Activated T-cell treated with anti-CD3 and anti-CD28 coated beads, Interleukin-2, amount 50 U/mL, for 48 hours (primary cell): ENCODE measurements around the gene KCNH2.
"Not testable (repeated sequence)": the region's sequence is repeated elsewhere in the genome, so short reads cannot be mapped to it uniquely, and the experiment has no call there.

Experiments used
- DNase-seq, 2 experiments: peaks; one replicate each; pipeline ENCODE4 v3.0.0-alpha.2; 2020

KCNH2 gene

DNA sequence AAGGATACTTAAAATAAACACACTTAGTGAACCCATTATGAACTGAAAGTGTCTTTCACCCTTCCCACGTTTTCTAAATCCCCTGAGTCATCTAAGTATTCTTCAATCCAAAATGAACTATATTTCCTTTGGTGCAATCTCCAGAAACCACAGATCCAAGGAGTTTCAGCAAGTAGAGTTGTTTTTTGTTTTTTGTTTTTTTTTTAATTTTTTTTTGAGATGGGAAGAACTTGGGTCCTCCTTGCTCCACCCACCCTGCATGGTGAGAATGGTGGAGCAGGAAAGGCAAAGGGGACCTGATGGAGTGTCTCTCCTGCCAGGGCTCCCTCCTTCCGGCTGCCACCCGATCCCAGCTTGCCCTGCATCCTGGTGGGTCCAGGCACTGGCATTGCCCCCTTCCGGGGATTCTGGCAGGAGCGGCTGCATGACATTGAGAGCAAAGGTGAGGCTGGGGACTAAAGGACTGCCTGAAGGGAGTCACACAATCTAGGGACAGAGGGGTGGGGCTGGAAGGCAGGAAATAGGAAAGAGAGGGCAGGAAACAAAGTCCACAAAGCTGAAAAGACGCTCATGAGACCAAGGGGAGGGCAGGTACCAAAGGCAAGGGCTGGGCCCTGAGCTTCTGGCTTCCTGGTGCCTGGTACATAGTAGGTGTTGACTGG lies 34.0 kb upstream of the KCNH2 start:
- DNase-seq = no peak

DNA sequence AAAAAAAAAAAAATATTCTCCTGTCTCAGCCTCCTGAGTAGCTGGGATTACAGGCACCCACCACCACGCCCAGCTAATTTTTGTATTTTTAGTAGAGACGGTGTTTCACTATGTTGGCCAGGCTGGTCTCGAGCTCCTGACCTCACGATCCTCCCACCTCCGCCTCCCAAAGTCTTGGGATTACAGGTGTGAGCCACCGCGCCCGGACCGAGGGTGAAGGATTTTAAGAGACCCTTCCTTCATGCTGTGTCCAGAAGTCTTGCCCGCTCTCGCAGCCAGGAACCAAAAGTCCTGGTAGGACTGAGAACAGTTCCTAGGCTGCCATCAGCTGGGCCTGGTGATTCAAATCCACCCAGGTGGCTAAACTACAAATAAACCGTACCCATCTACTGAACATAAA lies 33.5 kb upstream of the KCNH2 start:
- not testable (repeated sequence) for DNase-seq

DNA sequence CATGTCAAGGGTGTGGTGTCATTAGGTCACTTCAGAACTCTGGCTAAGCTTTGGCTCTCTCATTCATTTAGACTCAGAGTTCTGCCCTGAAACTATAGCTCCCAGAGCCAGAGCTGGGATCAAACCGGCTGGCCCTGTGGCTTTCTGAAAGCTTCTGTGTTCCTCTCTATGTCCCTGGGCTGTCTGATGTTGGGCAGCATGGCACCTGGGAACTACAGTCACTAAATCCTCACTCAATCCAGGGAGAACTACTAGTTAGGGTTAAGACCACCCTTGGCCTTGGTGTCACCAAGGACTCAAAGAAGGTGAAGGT lies 32.9 kb upstream of the KCNH2 start:
- no peak for DNase-seq

DNA sequence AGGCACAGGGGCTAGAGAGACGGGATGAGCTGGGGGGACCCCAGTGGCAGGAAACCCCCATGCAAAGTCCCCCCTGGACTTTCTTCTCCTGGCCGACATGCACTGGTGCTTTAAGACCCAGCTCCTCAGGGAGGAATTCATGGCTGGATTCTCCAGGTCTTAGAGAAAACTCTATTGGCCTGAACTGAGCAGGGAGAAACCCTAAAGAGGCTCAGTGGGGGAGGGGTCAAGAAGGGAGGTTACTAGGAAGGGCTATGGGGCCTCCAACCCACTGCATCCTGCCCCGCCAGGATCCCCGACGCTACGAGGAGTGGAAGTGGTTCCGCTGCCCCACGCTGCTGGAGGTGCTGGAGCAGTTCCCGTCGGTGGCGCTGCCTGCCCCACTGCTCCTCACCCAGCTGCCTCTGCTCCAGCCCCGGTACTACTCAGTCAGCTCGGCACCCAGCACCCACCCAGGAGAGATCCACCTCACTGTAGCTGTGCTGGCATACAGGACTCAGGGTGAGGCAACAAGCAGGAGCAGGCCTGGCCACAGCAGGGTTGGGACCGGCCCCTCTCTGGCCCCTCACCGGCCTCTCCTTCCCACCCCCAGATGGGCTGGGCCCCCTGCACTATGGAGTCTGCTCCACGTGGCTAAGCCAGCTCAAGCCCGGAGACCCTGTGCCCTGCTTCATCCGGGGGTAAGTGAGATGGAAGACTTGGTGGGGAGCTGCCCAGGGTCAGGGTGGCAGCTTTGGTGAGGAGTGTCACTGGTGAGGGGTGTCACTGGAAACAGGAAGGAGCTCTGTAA lies 32.4 kb upstream of the KCNH2 start:
- peak; percentile 51 to 61 for DNase-seq

DNA sequence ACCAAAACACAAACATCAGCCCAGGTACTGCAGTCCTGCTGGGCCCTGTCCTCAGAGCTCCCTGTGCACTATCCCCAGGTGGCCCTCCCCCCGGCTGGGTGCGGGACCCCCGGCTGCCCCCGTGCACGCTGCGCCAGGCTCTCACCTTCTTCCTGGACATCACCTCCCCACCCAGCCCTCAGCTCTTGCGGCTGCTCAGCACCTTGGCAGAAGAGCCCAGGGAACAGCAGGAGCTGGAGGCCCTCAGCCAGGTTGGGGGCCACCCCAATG lies 31.9 kb upstream of the KCNH2 start:
- DNase-seq = no peak

DNA sequence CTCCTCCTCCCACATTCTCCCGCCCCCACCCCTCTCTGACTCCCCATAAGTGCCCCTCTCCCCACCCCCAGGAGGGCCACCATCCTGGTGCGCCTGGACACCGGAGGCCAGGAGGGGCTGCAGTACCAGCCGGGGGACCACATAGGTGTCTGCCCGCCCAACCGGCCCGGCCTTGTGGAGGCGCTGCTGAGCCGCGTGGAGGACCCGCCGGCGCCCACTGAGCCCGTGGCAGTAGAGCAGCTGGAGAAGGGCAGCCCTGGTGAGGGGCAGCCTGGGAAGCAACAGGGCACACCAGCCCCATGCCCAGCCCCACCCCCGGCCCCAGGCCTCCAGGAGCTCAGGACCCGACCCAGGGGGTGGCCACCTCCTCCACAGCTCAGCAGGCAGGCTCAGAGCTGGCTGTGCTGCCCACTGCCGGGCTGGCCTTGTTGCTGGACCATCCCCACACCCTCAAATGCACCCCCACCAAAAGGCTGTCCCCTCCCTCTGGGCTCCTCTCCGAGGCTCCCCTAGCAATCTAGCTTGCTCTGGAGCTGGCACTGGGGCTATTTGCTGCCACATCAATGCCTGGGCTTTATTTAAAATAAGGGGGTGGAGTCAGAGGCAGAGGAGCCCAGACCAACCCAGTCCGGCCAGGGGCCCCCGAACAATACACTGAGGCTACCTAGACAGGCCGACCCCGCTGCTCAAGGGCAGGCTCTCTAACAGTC lies 31.4 kb upstream of the KCNH2 start:
- DNase-seq = peak in 1 of 2 experiments; percentile 44

DNA sequence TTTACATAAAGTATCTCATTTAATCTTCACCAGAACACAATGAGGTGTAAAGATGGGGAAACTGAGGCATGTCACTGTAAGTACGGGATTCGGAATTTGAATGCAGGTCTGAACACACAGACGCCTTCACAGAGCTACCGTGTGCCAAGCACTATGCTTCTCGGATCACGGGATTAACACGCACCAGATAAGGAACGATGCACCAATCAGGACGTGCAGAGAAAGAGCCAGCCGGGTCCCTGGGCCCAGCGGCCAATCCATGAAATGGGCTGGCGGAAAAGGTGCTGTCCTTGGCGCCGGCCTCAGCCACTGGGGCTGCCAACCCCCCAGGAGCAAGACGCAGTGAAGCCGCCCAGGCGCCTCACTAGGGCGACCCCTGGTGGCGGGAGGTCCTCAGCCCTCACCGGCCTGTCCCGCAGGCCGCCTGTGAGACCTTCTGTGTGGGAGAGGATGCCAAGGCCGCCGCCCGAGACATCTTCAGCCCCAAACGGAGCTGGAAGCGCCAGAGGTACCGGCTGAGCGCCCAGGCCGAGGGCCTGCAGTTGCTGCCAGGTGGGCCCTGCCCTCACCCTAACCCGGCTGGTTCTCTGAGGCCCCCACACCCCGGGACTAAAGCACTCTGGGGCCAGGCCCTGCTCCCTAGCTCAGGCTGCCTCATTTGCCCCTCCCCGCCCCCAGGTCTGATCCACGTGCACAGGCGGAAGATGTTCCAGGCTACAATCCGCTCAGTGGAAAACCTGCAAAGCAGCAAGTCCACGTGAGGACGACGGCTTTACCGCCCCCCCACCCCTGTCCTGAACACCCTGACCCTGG lies 30.6 kb upstream of the KCNH2 start:
- peak; percentile 89 to 92 for DNase-seq

DNA sequence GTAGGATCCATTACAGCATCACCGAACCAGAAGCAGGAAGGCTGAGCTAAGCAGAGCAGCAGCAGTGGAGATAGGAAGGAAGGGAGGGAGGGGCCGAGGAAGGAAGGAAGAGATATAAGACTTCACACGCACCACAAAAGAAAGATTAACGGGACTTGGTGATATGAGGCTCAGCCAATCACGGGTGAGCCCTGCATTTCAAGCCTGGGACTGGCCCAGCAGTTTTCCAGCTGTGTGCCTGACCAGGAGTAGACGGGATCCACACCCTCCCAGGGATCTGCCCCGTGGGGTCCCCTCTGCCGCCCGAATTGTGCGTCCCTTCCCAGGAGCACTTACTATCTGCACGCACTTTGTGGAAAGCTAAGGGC lies 30.0 kb upstream of the KCNH2 start:
- peak in 1 of 2 experiments; percentile 39 for DNase-seq

DNA sequence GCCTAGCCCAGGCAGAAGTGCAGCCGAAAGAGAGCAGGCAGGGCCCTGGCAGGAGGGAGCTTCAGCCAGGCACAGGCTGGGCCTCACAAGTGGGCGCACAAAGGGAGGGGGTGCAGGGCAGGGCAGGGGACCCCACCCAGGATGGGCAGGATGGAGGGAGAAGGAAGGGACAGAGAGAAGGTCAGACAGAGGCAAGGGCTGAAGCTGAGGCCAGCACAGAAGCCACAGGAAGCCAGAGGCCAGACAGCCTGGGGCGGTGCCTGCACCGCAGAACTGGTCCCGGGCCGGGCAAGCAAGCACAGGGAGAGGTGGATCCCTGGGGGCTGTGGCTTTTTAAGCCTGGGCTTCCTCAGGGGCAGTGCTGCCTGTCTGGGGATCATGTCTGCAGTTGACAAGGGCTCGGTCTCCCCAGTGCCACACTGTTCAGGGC lies 29.4 kb upstream of the KCNH2 start:
- no peak for DNase-seq

DNA sequence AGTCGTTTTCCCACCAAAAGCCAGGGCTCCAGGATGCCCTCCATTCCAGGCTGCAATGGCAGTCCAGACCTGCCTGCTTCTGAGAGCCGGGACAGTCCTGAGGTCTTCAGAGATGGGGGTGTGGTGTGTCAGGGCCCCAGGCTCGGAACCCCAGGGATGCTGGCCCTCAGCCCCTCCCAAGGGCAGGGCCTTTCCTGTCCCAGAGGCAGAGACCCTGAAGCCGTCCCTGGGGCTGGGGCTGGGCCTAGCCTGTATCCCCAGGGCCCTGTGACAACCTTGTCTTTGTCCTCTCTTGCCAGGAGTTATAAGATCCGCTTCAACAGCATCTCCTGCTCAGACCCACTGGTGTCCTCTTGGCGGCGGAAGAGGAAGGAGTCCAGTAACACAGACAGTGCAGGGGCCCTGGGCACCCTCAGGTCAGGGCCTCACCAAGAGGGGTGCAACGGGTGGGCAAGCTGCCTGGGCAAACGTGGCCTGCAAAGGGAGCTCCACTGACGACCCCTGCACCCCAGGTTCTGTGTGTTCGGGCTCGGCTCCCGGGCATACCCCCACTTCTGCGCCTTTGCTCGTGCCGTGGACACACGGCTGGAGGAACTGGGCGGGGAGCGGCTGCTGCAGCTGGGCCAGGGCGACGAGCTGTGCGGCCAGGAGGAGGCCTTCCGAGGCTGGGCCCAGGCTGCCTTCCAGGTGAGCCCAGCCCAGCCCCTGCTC lies 28.6 kb upstream of the KCNH2 start:
- no peak for DNase-seq

DNA sequence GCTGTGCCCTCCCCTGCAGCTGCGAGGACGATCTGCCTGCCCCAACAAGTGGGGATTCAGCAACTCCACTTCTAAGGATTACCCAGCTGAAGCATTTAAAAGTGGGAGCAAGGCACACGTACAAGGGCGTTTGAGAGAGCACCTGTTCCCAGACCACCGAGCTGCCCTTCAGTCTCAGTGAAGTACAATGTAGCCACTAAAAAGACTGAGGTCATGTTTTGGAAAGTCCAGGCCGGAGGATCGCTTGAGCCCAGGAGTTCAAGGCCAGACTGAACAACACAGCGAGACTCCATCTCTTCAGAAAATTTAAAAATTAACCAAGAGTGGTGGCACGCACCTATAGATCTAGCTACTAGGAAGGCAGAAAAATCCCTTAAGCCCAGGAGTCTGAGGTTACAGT lies 27.4 kb upstream of the KCNH2 start:
- no peak for DNase-seq

DNA sequence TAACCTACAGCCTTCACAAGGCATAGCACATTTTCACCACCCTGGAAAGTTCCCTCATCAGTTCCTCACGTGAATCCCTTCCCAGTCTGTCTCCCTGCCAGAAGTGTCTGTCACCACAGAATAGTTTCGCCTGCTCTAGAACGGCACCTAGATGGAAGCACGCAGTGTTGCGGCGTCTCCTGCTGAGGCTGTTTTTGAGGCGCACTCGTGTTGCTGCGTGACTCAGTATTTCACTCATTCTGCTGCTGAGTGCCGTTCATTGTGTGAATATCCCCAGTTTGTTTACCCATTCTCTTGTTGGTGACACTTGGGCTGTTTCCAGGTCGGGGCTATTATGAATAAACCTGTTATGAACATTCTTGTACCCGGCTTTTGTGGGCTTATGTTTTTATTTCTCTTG lies 25.5 kb upstream of the KCNH2 start:
- DNase-seq = no peak

DNA sequence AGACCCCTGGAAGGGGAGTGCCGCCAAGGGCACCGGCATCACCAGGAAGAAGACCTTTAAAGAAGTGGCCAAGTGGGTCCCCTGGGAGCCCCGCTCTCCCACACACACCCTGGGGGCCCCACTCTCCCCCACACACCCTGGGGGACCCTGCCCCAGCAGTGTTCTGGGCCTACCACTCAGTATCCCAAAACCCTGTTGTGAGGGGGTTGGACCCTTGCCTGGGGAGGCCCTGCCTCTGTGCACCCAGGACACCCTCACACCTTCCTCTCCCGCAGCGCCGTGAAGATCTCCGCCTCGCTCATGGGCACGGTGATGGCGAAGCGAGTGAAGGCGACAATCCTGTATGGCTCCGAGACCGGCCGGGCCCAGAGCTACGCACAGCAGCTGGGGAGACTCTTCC lies 23.4 kb upstream of the KCNH2 start:
- no peak for DNase-seq

DNA sequence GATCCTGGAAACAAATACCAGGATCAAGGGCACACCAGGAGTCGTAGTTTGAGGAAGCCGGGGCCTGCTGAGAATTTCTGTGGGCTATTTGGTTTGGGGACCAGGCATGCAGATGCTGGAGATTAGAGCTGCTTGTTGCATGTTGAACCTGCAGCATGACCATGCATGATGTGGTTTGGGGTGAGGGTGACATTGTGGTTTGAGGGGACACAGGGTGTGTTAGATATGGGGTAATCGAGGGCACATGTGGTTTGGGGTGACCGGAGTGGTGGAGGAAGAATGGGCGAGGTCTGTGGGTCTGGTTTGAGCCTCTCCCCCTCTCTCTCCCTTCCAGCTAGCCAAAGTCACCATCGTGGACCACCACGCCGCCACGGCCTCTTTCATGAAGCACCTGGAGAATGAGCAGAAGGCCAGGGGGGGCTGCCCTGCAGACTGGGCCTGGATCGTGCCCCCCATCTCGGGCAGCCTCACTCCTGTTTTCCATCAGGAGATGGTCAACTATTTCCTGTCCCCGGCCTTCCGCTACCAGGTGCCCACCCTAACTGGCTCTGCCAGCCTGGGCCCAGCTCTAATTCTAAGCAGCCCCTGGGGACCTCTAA lies 22.9 kb upstream of the KCNH2 start:
- DNase-seq = no peak

DNA sequence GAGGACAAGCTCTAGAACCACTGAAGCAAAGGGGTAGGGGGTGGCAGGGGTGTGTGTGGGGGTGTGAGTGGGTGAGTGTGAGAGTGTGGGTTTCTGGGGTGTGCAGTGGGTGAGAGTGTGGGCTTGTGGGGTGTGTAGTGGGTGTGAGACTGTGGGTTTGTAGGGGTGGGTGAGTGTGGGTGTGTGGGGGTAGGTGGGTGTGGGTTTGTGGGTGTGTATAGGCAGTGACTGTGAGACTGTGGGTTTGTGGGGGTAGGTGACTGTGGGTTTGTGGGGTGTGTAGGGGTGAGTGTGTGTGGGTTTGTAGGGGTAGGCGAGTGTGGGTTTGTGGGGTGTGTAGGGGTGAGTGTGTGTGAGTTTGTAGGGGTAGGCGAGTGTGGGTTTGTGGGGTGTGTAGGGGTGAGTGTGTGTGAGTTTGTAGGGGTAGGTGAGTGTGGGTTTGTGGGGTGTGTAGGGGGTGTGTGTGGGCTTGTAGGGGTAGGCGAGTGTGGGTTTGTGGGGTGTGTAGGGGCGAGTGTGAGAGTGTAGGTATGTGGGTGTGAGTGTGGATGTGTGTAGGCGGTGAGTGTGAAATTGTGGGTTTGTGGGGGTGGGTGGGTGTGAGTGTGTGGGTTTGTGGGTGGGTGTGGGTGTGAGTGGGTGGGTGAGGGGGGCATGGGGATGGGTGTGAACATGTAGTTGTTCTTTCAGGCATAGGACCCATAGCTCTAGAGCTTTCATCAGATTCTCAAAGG lies 21.5 kb upstream of the KCNH2 start:
- DNase-seq = no peak

DNA sequence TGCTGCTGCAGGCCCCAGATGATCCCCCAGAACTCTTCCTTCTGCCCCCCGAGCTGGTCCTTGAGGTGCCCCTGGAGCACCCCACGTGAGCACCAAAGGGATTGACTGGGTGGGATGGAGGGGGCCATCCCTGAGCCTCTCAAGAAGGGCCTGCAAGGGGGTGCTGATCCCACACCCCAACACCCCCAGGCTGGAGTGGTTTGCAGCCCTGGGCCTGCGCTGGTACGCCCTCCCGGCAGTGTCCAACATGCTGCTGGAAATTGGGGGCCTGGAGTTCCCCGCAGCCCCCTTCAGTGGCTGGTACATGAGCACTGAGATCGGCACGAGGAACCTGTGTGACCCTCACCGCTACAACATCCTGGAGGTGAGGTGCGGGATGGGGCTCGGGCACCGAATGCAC lies 20.9 kb upstream of the KCNH2 start:
- no peak for DNase-seq

DNA sequence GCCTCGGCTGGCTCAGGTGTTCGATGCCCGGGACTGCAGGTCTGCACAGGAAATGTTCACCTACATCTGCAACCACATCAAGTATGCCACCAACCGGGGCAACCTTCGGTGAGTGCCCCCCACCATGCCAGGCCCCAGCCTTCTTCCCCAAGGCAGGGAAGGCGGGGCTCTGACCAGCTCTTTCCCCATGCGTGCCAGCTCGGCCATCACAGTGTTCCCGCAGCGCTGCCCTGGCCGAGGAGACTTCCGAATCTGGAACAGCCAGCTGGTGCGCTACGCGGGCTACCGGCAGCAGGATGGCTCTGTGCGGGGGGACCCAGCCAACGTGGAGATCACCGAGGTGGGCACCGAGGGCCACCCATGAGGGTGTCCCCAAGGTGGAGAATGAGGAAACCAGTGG lies 20.2 kb upstream of the KCNH2 start:
- DNase-seq = peak in 1 of 2 experiments; percentile 16

DNA sequence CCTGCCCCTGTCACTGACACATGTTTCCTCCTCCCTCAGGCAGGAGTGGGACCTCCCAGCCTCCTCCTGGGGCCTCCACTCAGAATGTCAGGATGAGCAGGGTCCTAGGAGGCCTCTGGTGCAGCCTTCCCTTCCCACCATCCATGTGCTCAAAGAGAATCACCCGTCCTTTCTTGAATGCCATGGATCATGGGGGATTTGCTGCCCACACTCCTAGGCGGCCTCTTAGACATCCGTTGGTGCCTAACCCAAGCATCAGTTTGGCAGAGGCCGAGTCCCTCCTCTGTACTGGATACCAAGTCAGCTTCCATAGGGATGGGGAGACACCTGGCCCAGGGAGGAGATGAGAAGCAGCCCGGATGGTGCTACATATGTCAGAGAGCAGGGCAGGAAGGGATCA lies 19.7 kb upstream of the KCNH2 start:
- DNase-seq = no peak

DNA sequence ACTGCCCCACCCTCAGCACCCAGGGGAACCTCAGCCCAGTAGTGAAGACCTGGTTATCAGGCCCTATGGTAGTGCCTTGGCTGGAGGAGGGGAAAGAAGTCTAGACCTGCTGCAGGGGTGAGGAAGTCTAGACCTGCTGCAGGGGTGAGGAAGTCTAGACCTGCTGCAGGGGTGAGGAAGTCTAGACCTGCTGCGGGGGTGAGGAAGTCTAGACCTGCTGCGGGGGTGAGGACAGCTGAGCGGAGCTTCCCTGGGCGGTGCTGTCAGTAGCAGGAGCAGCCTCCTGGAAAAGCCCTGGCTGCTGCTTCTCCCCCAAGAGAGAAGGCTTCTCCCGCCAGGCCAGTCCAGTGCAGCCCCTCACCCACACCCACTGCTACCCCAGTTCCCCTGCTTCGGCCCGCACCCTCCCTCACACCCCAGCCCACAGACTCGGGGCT lies 19.0 kb upstream of the KCNH2 start:
- DNase-seq = peak in 1 of 2 experiments; percentile 16

DNA sequence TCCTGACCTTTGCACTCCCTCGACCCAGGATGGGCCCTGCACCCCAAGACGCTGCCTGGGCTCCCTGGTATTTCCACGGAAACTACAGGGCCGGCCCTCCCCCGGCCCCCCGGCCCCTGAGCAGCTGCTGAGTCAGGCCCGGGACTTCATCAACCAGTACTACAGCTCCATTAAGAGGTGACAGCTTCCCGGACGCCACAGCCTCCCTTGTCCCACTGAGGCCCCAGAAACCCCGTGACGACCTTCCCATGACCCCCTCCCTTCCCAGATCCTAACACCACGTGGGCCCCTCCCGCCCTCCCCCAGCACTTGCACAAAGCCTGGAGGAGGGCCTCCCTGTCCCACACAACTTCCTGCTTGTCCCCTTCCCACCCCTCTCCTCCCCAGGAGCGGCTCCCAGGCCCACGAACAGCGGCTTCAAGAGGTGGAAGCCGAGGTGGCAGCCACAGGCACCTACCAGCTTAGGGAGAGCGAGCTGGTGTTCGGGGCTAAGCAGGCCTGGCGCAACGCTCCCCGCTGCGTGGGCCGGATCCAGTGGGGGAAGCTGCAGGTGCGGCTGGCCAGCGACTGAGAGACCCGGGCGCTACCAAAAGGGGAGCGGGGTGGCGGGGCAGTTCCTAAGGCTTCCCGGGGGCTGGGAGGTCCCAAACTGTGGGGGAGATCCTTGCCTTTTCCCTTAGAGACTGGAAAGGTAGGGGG lies 18.4 kb upstream of the KCNH2 start:
- no peak for DNase-seq
